Measurements from ENCODE around the gene UNC5B.

- TF ChIP-seq POLR2A (IDR thresholded peaks at IDR 0.05; ENCODE audit: borderline replicate concordance, extremely low read depth, insufficient read depth, insufficient read length) = no peak
- TF ChIP-seq EGR1 (IDR thresholded peaks at IDR 0.05; ENCODE audit: low read depth) = no peak
- no peak for TF ChIP-seq CEBPB (IDR thresholded peaks at IDR 0.05; ENCODE audit: low read depth)
- no peak for TF ChIP-seq CTCF (IDR thresholded peaks at IDR 0.05 in 2 of 3, conservative IDR thresholded peaks at IDR 0.05 in 1 of 3; ENCODE audit: borderline replicate concordance in 1 of 3, insufficient read depth in 1 of 3, low read depth in 2 of 3, low read length in 2 of 3)
- no peak for TF ChIP-seq YY1 (IDR thresholded peaks at IDR 0.05; ENCODE audit: extremely low read depth, insufficient replicate concordance, low read depth, low read length)
- no peak for TF ChIP-seq EZH2phosphoT487 (IDR thresholded peaks at IDR 0.05; ENCODE audit: borderline replicate concordance)
- TF ChIP-seq EZH2 (IDR thresholded peaks at IDR 0.05) = no peak
These were observed 124.9 kb downstream of the UNC5B start for GRCh38 chr10:71337219-71337701.

Data from HCT116 (cell line).